H9 (cell line): ENCODE measurements around the gene BSPH1. TPM values are rescaled to one million over a fixed set of nuclear protein-coding genes. Genes with fewer than 3 reads are reported as not detected.

Experiments
- DNase-seq: peaks from one replicate; pipeline ENCODE4 v3.0.0-alpha.2; 2017
- H2AFZ ChIP-seq: one replicate; pipeline ENCODE4 v1.6.1; 2013; ENCODE audit warnings: mild to moderate bottlenecking, low read length, control low read depth, moderate library complexity
- H2AK5ac ChIP-seq: 2 replicates; pipeline ENCODE4 v1.6.1; 2013; ENCODE audit warnings: low read length, control low read depth, mixed read lengths; ENCODE audit not compliant: insufficient read length
- H2BK120ac ChIP-seq: one replicate; pipeline ENCODE4 v1.6.1; 2013; ENCODE audit warnings: low read depth, mild to moderate bottlenecking, low read length, control low read depth, inconsistent platforms; ENCODE audit not compliant: poor library complexity, severe bottlenecking
- H2BK12ac ChIP-seq: 2 replicates; pipeline ENCODE4 v1.6.1; 2013; ENCODE audit warnings: low read length, control low read depth, mixed read lengths, low read depth; ENCODE audit not compliant: insufficient read length
- H2BK15ac ChIP-seq: 2 replicates; pipeline ENCODE4 v1.6.1; 2013; ENCODE audit warnings: low read depth, low read length, control low read depth
- H2BK20ac ChIP-seq: one replicate; pipeline ENCODE4 v1.6.1; 2013; ENCODE audit warnings: low read depth, mild to moderate bottlenecking, low read length, control low read depth, inconsistent platforms; ENCODE audit not compliant: poor library complexity, severe bottlenecking
- H2BK5ac ChIP-seq: 2 replicates; pipeline ENCODE4 v1.6.1; 2013; ENCODE audit warnings: low read length, control low read depth, mixed read lengths; ENCODE audit not compliant: insufficient read length
- H3K14ac ChIP-seq: 2 replicates; pipeline ENCODE4 v1.6.1; 2013; ENCODE audit warnings: low read length, control low read depth; ENCODE audit not compliant: insufficient read depth
- H3K18ac ChIP-seq: 2 replicates; pipeline ENCODE4 v1.6.1; 2013; ENCODE audit warnings: low read depth, mild to moderate bottlenecking, mixed read lengths, low read length, control low read depth; ENCODE audit not compliant: insufficient read length
- H3K23ac ChIP-seq: 2 replicates; pipeline ENCODE4 v1.6.1; 2013; ENCODE audit warnings: low read length, control low read depth, mixed read lengths, low read depth; ENCODE audit not compliant: insufficient read length
- H3K23me2 ChIP-seq: 2 replicates; pipeline ENCODE4 v1.6.1; 2013; ENCODE audit warnings: low read depth, mild to moderate bottlenecking, mixed read lengths, low read length, control low read depth; ENCODE audit not compliant: insufficient read length, poor library complexity, severe bottlenecking
- H3K27ac ChIP-seq: 2 replicates; pipeline ENCODE4 v1.5.1; 2013; ENCODE audit warnings: low read length, control low read depth, mixed read lengths, low read depth; ENCODE audit not compliant: insufficient read length
- H3K27me3 ChIP-seq: 2 replicates; pipeline ENCODE4 v1.6.1; 2013; ENCODE audit warnings: low read length, control low read depth, inconsistent platforms; ENCODE audit not compliant: insufficient read depth
- H3K4ac ChIP-seq: 2 replicates; pipeline ENCODE4 v1.6.1; 2013; ENCODE audit warnings: low read depth, mild to moderate bottlenecking, control low read depth, inconsistent platforms, low read length, moderate library complexity
- H3K4me1 ChIP-seq: 2 replicates; pipeline ENCODE4 v1.6.1; 2013; ENCODE audit warnings: low read length, control low read depth, inconsistent platforms; ENCODE audit not compliant: insufficient read depth
- H3K4me2 ChIP-seq: 2 replicates; pipeline ENCODE4 v1.6.1; 2013; ENCODE audit warnings: low read length, control low read depth, mixed read lengths; ENCODE audit not compliant: insufficient read length, insufficient read depth
- H3K56ac ChIP-seq: 2 replicates; pipeline ENCODE4 v1.6.1; 2013; ENCODE audit warnings: low read depth, mild to moderate bottlenecking, mixed read lengths, low read length, control low read depth; ENCODE audit not compliant: insufficient read length
- H3K79me1 ChIP-seq: 2 replicates; pipeline ENCODE4 v1.6.1; 2013; ENCODE audit warnings: low read depth, mild to moderate bottlenecking, moderate library complexity, low read length, control low read depth, inconsistent platforms; ENCODE audit not compliant: insufficient read depth, poor library complexity, severe bottlenecking
- H3K79me2 ChIP-seq: 2 replicates; pipeline ENCODE4 v1.6.1; 2013; ENCODE audit warnings: low read length, control low read depth, inconsistent platforms; ENCODE audit not compliant: insufficient read depth
- H3K9ac ChIP-seq: 2 replicates; pipeline ENCODE4 v1.6.1; 2013; ENCODE audit warnings: low read length, control low read depth, mixed read lengths; ENCODE audit not compliant: insufficient read length; ENCODE audit errors: extremely low read depth
- H3K9me3 ChIP-seq: one replicate; pipeline ENCODE4 v1.6.1; 2013; ENCODE audit warnings: low read depth, low read length, inconsistent platforms; ENCODE audit not compliant: control insufficient read depth
- H3T11ph ChIP-seq: one replicate; pipeline ENCODE4 v1.6.1; 2013; ENCODE audit warnings: mild to moderate bottlenecking, low read length, control low read depth, inconsistent platforms
- H4K20me1 ChIP-seq: one replicate; pipeline ENCODE4 v1.6.1; 2013; ENCODE audit not compliant: control insufficient read depth, insufficient read length, insufficient read depth
- H4K5ac ChIP-seq: 2 replicates; pipeline ENCODE4 v1.6.1; 2013; ENCODE audit warnings: low read depth, mild to moderate bottlenecking, mixed read lengths, low read length, control low read depth; ENCODE audit not compliant: insufficient read length
- H4K8ac ChIP-seq: replicated peaks from 2 replicates; pipeline ENCODE4 v1.6.1; 2013; ENCODE audit warnings: low read length, control low read depth, mixed read lengths, low read depth; ENCODE audit not compliant: insufficient read length
- H4K91ac ChIP-seq: 2 replicates; pipeline ENCODE4 v1.6.1; 2013; ENCODE audit warnings: low read depth, mild to moderate bottlenecking, moderate library complexity, mixed read lengths, low read length, control low read depth; ENCODE audit not compliant: insufficient read length
- H3K27ac Mint-ChIP-seq, 3 experiments: 2 replicates in 2 of 3; 3 replicates in 1 of 3; pipeline ENCODE4 v1.8.0; 2020 to 2021; ENCODE audit warnings: mixed read lengths in 3 of 3, mild to moderate bottlenecking in 1 of 3, moderate library complexity in 1 of 3
- H3K27me3 Mint-ChIP-seq: 2 replicates; pipeline ENCODE4 v1.8.0; 2021; ENCODE audit warnings: low read depth, mild to moderate bottlenecking, moderate library complexity, mixed read lengths
- H3K36me3 Mint-ChIP-seq, 3 experiments: 2 replicates in 2 of 3; 3 replicates in 1 of 3; pipeline ENCODE4 v1.8.0; 2020 to 2021; ENCODE audit warnings: low read depth in 3 of 3, mixed read lengths in 3 of 3; ENCODE audit not compliant: insufficient read depth in 1 of 3
- H3K4me1 Mint-ChIP-seq, 2 experiments: 2 replicates each; pipeline ENCODE4 v1.8.0; 2020; ENCODE audit warnings: mixed read lengths in 2 of 2
- H3K4me3 Mint-ChIP-seq, 2 experiments: 2 replicates in 1 of 2; 3 replicates in 1 of 2; pipeline ENCODE4 v1.8.0; 2020 to 2021; ENCODE audit warnings: mild to moderate bottlenecking in 2 of 2, mixed read lengths in 2 of 2, moderate library complexity in 1 of 2
- H3K9me3 Mint-ChIP-seq, 2 experiments: 2 replicates in 1 of 2; 3 replicates in 1 of 2; pipeline ENCODE4 v1.8.0; 2020; ENCODE audit warnings: mild to moderate bottlenecking in 2 of 2, mixed read lengths in 2 of 2, moderate library complexity in 1 of 2
- CTCF ChIP-seq: fragments of 200-600 bp; sonication (generic); conservative IDR thresholded peaks from 3 replicates; pipeline ENCODE4 v1.8.0; 2021; ENCODE audit warnings: antibody characterized with exemption, mild to moderate bottlenecking
- WGBS: extraction: QIAGEN DNeasy Blood & Tissue Kit; methylation state at CpG from one replicate; pipeline ENCODE4 v1.1.7; 2013; ENCODE audit warnings: missing lambda C conversion rate, low lambda C conversion rate, mixed read lengths; ENCODE audit not compliant: insufficient read length; ENCODE audit errors: extremely low coverage; 5-methylcytosine and 5-hydroxymethylcytosine counted together
- total RNA-seq: library from RNA; stranded (reverse); gene quantifications from 2 replicates; pipeline ENCODE4 v1.2.1, GENCODE V29; 2021

The BSPH1 gene
- total RNA-seq, 1 experiment from 2014 or later, result not detected

DNA sequence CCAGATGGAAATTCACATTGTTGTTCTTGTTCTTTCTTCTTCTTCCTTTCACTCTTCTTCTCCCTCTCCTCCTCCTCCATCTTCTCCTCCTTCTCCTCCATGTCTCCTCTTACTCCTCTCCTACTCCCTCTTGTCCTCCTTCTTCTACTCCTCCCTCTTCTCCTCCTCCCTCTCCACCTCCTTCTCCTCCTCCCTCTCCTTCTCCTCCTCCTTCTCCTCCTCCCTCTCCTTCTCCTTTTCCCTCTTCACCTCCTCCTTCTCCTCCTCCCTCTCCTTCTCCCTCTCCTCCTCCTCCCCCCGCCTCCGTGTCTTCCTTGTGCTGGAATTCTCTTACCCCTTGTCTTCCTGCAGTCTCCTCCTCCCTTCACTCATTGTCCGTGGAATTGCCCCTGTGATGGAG is 33.5 kb upstream of the BSPH1 start:
- Histone ChIP-seq H2BK20ac (no peak overlapping the region), H4K91ac (no peak overlapping the region), H3K4me2 (no peak overlapping the region), H3K79me2 (no peaks in the 10 kb centered on the region), H2AK5ac (no peak overlapping the region), H4K20me1 (no peaks in the 10 kb centered on the region), H2BK120ac (no peak overlapping the region), H3K27ac (no peak overlapping the region), H3K9ac (no peak overlapping the region), H3K4me1 (no peaks in the 10 kb centered on the region), H3K9me3 (no peaks in the 10 kb centered on the region), H3K23ac (no peak overlapping the region), H3K56ac (no peak overlapping the region), H3K4ac (no peak overlapping the region), H4K5ac (no peak overlapping the region), H2AFZ (no peak overlapping the region), H3K27me3 (no peaks in the 10 kb centered on the region; the same call in 1 of the 2 replicates), H4K8ac (no peak overlapping the region), H3K79me1 (no peaks in the 10 kb centered on the region), H2BK12ac (no peak overlapping the region), H3K14ac (no peak overlapping the region), H3K23me2 (no peaks in the 10 kb centered on the region), H3K18ac (no peak overlapping the region), H3T11ph (no peak overlapping the region), H2BK15ac (no peak overlapping the region), H2BK5ac (no peak overlapping the region)
- Mint-ChIP-seq H3K27ac (no peak overlapping the region), H3K27me3 (peaks cover 23% of the 10 kb centered on the region), H3K9me3 (peaks cover 0 to 3% of the 10 kb centered on the region in 2 experiments; a peak in 1 of 5 replicates), H3K36me3 (no peaks in the 10 kb centered on the region), H3K4me3 (no peak overlapping the region), H3K4me1 (peaks cover 15 to 23% of the 10 kb centered on the region in 2 experiments)
- no peak for DNase-seq
- TF ChIP-seq CTCF, result no peak
- WGBS, result no CpG with 5 or more reads among the region's 3 CpGs
